Choroid plexus epithelial cell (primary cell): ENCODE results near the gene KLK11.

Experiments used
- DNase-seq: peaks from one replicate; pipeline ENCODE4 v3.0.0-alpha.2; 2010; ENCODE audit warnings: low read depth
- H3K4me3 ChIP-seq: 2 replicates; pipeline ENCODE4 v1.5.1; 2011; ENCODE audit warnings: low read depth, mild to moderate bottlenecking, control low read depth, low read length, moderate library complexity
- CTCF ChIP-seq: conservative IDR thresholded peaks from 2 replicates; pipeline ENCODE4 v1.5.1; 2011; ENCODE audit warnings: low read depth, mild to moderate bottlenecking, control low read depth, inconsistent platforms, low read length, moderate library complexity

Gene KLK11, protein sequence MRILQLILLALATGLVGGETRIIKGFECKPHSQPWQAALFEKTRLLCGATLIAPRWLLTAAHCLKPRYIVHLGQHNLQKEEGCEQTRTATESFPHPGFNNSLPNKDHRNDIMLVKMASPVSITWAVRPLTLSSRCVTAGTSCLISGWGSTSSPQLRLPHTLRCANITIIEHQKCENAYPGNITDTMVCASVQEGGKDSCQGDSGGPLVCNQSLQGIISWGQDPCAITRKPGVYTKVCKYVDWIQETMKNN

DNA sequence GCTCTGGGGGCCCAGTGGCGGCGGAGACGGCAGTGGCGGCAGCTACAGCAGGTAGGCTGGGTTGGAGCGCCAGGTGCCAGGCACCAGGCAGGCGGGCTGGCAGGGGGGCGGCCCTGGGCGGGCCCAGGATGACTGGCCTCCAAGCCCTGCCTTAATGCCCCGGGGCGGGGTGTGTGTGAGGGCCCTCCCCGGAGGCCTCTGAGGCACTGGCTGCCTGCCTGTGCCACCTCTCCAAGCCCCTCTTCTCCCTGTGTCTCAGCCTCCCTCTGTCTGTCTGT, at the start of gene KLK11:
TSS of gene KLK11 (minus strand) at position 63 of the 278 bp plus-strand sequence. CDS start 985 bp downstream, outside the sequence.
- no peak for TF ChIP-seq CTCF
- no peak for DNase-seq
- H3K4me3 ChIP-seq: no peak within 1 kb of the TSS

- DNase-seq: no peak
Measured at GRCh38 chr19:51075998-51076397, 49.6 kb upstream of the KLK11 start.

GRCh38 chr19:51071095-51071405, 44.6 kb upstream of the KLK11 start:
- H3K4me3 ChIP-seq: no peak overlapping the region
- no peak for DNase-seq
- no peak for TF ChIP-seq CTCF

More at GRCh38 chr19:51075998-51076397, 49.6 kb upstream of the KLK11 start:
- no peak for TF ChIP-seq CTCF
- no peak overlapping the region for H3K4me3 ChIP-seq

GRCh38 chr19:51070334-51071094, 44.1 kb upstream of the KLK11 start:
- DNase-seq: no peak
- no peak for TF ChIP-seq CTCF
- H3K4me3 ChIP-seq: no peak overlapping the region

DNA sequence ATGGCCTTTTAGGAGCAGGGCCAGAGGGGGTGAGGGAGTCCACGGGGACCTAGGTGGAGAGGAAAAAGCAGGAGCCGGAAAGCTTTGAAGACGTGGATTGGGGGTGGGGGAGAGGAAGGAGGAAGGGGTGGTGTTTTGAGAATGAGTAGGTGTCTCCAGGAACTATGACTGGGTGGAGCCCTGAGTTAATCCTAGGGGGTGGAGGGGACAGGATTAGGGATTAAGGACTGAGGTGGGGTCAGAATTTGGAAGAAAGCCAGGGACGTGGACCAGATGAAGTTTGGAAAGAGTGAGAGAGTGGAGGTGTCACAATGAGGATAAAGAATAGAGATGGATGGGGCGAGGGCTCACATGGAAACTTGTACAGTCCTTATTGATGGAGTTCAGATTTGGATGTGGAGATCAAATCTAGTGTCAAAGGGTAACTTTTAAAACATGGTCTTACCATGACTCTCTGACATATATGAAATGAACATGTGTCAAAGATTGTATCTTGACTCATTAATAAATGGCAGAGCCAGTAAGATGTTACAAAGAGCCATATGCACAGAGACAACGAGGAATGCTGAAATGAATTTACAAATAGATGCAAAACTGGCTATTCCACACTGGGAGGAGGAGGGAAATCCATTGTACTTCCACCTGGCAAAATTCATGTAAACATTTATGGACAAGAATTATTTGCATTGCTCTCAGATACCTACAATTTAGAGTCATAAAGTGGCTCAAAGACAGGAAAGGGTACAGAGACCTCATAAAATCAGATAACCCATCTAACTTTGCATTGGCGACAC, 40.2 kb upstream of the KLK11 start:
- DNase-seq: no peak
- no peak for TF ChIP-seq CTCF
- no peak overlapping the region for H3K4me3 ChIP-seq

DNA sequence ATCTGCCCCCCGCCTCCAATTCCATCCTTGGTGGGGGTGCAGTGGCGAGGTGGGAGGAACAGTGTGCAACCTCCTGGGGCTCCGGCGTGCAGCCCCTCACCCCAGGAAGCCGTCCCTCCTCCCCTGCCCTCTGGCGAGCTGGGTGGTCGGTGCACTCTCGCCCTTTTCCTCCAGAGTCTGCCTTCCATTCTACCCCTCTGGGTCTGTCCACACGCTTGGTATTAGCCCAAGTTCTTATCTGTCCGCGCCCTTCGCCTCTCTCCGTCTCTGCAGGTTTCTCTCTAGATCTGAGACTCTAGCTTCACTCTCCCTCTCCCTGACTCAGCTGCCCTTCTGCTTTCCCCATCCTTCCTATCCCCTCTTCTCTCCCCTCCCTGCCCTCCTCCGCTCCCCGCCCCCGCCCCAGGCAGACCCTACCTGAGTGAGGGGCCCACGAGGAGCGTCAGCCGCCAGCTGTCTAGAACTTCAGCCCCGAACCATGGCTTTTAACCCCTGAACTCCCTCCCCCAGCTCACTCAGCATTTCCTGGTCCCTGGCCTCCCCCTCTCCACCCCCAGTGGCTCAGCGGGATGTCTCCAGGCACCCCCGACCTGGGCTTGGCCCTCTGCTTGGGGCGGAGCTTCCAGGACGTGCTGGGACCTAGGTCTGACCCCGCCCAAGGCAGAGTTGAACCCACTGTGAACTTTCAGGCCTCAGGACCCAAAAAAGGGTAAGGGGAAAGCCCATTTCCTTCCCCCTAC, 39.0 kb upstream of the KLK11 start:
- DNase-seq: no peak
- H3K4me3 ChIP-seq: no peak overlapping the region
- no peak for TF ChIP-seq CTCF
